SK-N-SH (cell line): ENCODE data around the gene FAM53A. TPM values are rescaled to one million over a fixed set of nuclear protein-coding genes. Genes with fewer than 3 reads are reported as not detected.
"Not testable (repeated sequence)": the region's sequence is repeated elsewhere in the genome, so short reads cannot be mapped to it uniquely, and the experiment has no call there.

Experiments used
- CTCF ChIA-PET: fragments of 300-600, 350-600 bp; formaldehyde crosslinking; extraction: SDS; loops from one replicate; lab custom pipeline; 2021; lab: Yijun Ruan, JAX
- POLR2A ChIA-PET: fragments of 350-600 bp; sonication (Branson Sonifier 250); formaldehyde crosslinking; extraction: SDS; loops from one replicate; lab custom pipeline; 2020; ENCODE audit warnings: antibody characterized with exemption, inconsistent platforms; lab: Yijun Ruan, JAX
- DNase-seq: peaks from one replicate; pipeline ENCODE4 v3.0.0; 2012
- H2AFZ ChIP-seq: fragments of 200-600 bp; sonication (generic); 2 replicates; pipeline ENCODE4 v1.8.1; 2016; ENCODE audit warnings: antibody characterized with exemption, mild to moderate bottlenecking, low read depth
- H3F3A ChIP-seq: fragments of 200-600 bp; sonication (generic); replicated peaks from 2 replicates; pipeline ENCODE3; 2016; ENCODE audit warnings: antibody characterized with exemption, mild to moderate bottlenecking; ENCODE audit not compliant: insufficient read depth
- H3K27ac ChIP-seq, 2 experiments: fragments of 200-500 bp in 1 of 2; fragments of 200-600 bp in 1 of 2; sonication (Bioruptor generic) in 1 of 2; sonication (generic), shearing (Covaris generic) in 1 of 2; 2 replicates each; pipeline versions ENCODE4 v1.5.1 to v1.6.1; 2014 to 2016; ENCODE audit warnings: low read depth in 2 of 2, inconsistent platforms in 1 of 2, low read length in 1 of 2, mild to moderate bottlenecking in 1 of 2, mixed read lengths in 1 of 2
- H3K27me3 ChIP-seq: fragments of 200-600 bp; sonication (generic), shearing (Covaris generic); 2 replicates; pipeline ENCODE4 v1.6.1; 2016; ENCODE audit warnings: mixed run types; ENCODE audit not compliant: insufficient read depth
- H3K36me3 ChIP-seq, 2 experiments: fragments of 200-500 bp in 1 of 2; fragments of 200-600 bp in 1 of 2; sonication (Bioruptor generic) in 1 of 2; sonication (generic) in 1 of 2; replicated peaks in 1 of 2; 2 replicates each; pipeline versions ENCODE3 to v1.5.1; 2014 to 2016; ENCODE audit warnings: low read length in 1 of 2, mild to moderate bottlenecking in 1 of 2; ENCODE audit not compliant: insufficient read depth in 2 of 2, control insufficient read depth in 1 of 2
- H3K4me1 ChIP-seq, 2 experiments: fragments of 200-500 bp in 1 of 2; fragments of 200-600 bp in 1 of 2; sonication (Bioruptor generic) in 1 of 2; sonication (generic), shearing (Covaris generic) in 1 of 2; 2 replicates each; pipeline versions ENCODE4 v1.5.1 to v1.6.1; 2014 to 2016; ENCODE audit warnings: low read depth in 1 of 2, low read length in 1 of 2, mixed run types in 1 of 2; ENCODE audit not compliant: insufficient read depth in 2 of 2, control insufficient read depth in 1 of 2
- H3K4me2 ChIP-seq: fragments of 200-600 bp; sonication (generic), shearing (Covaris generic); 2 replicates; pipeline ENCODE4 v1.6.1; 2017; ENCODE audit warnings: mixed run types
- H3K4me3 ChIP-seq, 2 experiments: fragments of 200-500 bp in 1 of 2; fragments of 200-600 bp in 1 of 2; sonication (Bioruptor generic) in 1 of 2; sonication (generic), shearing (Covaris generic) in 1 of 2; 2 replicates each; pipeline versions ENCODE4 v1.5.1 to v1.8.1; 2014 to 2016; ENCODE audit warnings: low read depth in 2 of 2, inconsistent platforms in 1 of 2, low read length in 1 of 2, mild to moderate bottlenecking in 1 of 2, mixed read lengths in 1 of 2, moderate library complexity in 1 of 2
- H3K79me2 ChIP-seq: fragments of 200-600 bp; sonication (generic); 2 replicates; pipeline ENCODE4 v1.8.1; 2017; ENCODE audit warnings: mild to moderate bottlenecking; ENCODE audit not compliant: insufficient read depth
- H3K9ac ChIP-seq: fragments of 200-600 bp; sonication (generic); 2 replicates; pipeline ENCODE4 v1.6.1; 2017; ENCODE audit warnings: mixed run types
- H3K9me2 ChIP-seq: fragments of 200-600 bp; sonication (generic); 2 replicates; pipeline ENCODE4 v1.6.1; 2017; ENCODE audit warnings: mixed run types
- H3K9me3 ChIP-seq: fragments of 200-600 bp; sonication (generic); 2 replicates; pipeline ENCODE4 v1.6.1; 2017; ENCODE audit warnings: mixed run types, mild to moderate bottlenecking, moderate library complexity
- H4K20me1 ChIP-seq: fragments of 200-600 bp; sonication (generic); 2 replicates; pipeline ENCODE4 v1.6.1; 2017; ENCODE audit warnings: mild to moderate bottlenecking, mixed run types; ENCODE audit not compliant: insufficient read depth
- CHD2 ChIP-seq: fragments of 150-350 bp; IDR thresholded peaks from 2 replicates; pipeline ENCODE4 v1.6.1; 2018; ENCODE audit warnings: low read length; ENCODE audit not compliant: partially characterized antibody
- ELF1 ChIP-seq: IDR thresholded peaks from 2 replicates; pipeline ENCODE4 v1.4.0; 2012
- GABPA ChIP-seq: IDR thresholded peaks from 2 replicates; pipeline ENCODE4 v1.4.0; 2012; ENCODE audit warnings: low read depth, mild to moderate bottlenecking
- MEF2A ChIP-seq: IDR thresholded peaks from 2 replicates; pipeline ENCODE4 v1.4.0; 2012; ENCODE audit warnings: low read depth, borderline replicate concordance
- MXI1 ChIP-seq: IDR thresholded peaks from 2 replicates; pipeline ENCODE4 v1.6.1; 2012; ENCODE audit warnings: mild to moderate bottlenecking, low read depth, low read length, improper control_type of control experiment
- NRF1 ChIP-seq: IDR thresholded peaks from 2 replicates; pipeline ENCODE4 v1.6.1; 2012; ENCODE audit warnings: low read depth, mild to moderate bottlenecking, low read length
- RCOR1 ChIP-seq: fragments of 150-350 bp; IDR thresholded peaks from 2 replicates; pipeline ENCODE4 v1.6.1; 2017; ENCODE audit warnings: antibody characterized with exemption, low read length
- REST ChIP-seq: IDR thresholded peaks from 2 replicates; pipeline ENCODE4 v1.6.1; 2012; ENCODE audit warnings: mild to moderate bottlenecking, low read depth, low read length, moderate library complexity
- RFX5 ChIP-seq: IDR thresholded peaks from 2 replicates; pipeline ENCODE4 v1.6.1; 2012; ENCODE audit warnings: mild to moderate bottlenecking, improper control_type of control experiment, low read length
- TCF12 ChIP-seq: IDR thresholded peaks from 2 replicates; pipeline ENCODE4 v1.4.0; 2012
- USF1 ChIP-seq: IDR thresholded peaks from 2 replicates; pipeline ENCODE4 v1.4.0; 2012; ENCODE audit warnings: low read depth, borderline replicate concordance
- USF2 ChIP-seq: fragments of 150-350 bp; IDR thresholded peaks from 2 replicates; pipeline ENCODE4 v1.6.1; 2017; ENCODE audit warnings: antibody characterized with exemption, low read length, low read depth, borderline replicate concordance
- WGBS: methylation state at CpG from one replicate; pipeline ENCODE4 v1.1.6; 2017; ENCODE audit warnings: low lambda C conversion rate; 5-methylcytosine and 5-hydroxymethylcytosine counted together
- polyA plus RNA-seq, 3 experiments: library from polyadenylated mRNA; depleted of rRNA; stranded (reverse); fragments of >200 nt; gene quantifications; 2 replicates each; pipeline ENCODE4 v1.2.3, GENCODE V29; 2012
- TF ChIP-seq, protein P1 (sequence below): IDR thresholded peaks from 2 replicates; pipeline ENCODE4; 2012
- TF ChIP-seq, protein P2 (sequence below): fragments of 200-600 bp; sonication (generic); IDR thresholded peaks from 2 replicates; pipeline ENCODE4 v1.6.1; 2017; ENCODE audit warnings: antibody characterized with exemption, mild to moderate bottlenecking, moderate library complexity

Gene FAM53A
- polyA plus RNA-seq, 1 of the 3 experiments (the other 2 are of a cell fraction): 7.6 TPM

DNA sequence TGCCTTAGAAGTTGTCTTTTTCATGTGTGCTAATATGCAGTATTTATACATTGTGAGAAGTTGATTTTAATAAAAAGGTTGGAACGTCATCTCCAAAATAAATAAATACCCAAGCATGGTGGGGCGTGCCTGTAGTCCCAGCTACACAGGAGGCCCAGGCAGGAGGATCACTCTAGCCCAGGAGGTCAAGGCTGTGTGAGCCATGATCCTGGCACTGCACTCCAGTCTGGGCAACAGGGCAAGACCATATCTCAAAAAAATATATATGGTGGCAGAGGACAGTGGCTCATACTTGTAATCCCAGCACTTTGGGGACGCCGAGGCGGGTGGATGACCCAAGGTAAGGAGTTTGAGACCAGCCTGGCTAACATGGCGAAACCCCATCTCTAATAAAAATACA is 21.6 kb upstream of the FAM53A start:
- TF ChIP-seq MEF2A: no peak
- TF ChIP-seq USF2: no peak
- POLR2A ChIA-PET: interaction anchor here (1.1 kb wide), 1 partner anchor 13 kb away, joined by 3 read pairs; no protein-coding TSS in a partner anchor

GRCh38 chr4:1703867-1704266 is 19.8 kb upstream of the FAM53A start:
- H2AFZ ChIP-seq: no peak overlapping the region
- no peak for DNase-seq
- CTCF ChIA-PET: interaction anchor here (1.7 to 10.1 kb wide), 3 partner anchors 11 to 26 kb away, joined by 4 to 82 read pairs (median 4); no protein-coding TSS in a partner anchor
- H3F3A ChIP-seq: peaks cover 3% of the 10 kb centered on the region
- POLR2A ChIA-PET: interaction anchor here (1.0 kb wide), 1 partner anchor 8 kb away, joined by 4 read pairs; the partner anchor contains the start of gene SLBP
- H3K27ac ChIP-seq: no peak overlapping the region
- no peak overlapping the region for H3K4me2 ChIP-seq
- H3K9me2 ChIP-seq: no peaks in the 10 kb centered on the region
- peaks cover 89% of the 10 kb centered on the region for H3K79me2 ChIP-seq
- H3K4me1 ChIP-seq: peaks cover 0 to 7% of the 10 kb centered on the region in 2 experiments; a peak in 1 of 4 replicates
- peaks cover 65% of the 10 kb centered on the region for H4K20me1 ChIP-seq
- TF ChIP-seq TCF12 (no peak), CHD2 (no peak), NRF1 (no peak), ELF1 (no peak), RFX5 (no peak), REST (no peak), GABPA (no peak), MXI1 (no peak), RCOR1 (no peak), USF1 (no peak)
- TF ChIP-seq, protein P1, sequence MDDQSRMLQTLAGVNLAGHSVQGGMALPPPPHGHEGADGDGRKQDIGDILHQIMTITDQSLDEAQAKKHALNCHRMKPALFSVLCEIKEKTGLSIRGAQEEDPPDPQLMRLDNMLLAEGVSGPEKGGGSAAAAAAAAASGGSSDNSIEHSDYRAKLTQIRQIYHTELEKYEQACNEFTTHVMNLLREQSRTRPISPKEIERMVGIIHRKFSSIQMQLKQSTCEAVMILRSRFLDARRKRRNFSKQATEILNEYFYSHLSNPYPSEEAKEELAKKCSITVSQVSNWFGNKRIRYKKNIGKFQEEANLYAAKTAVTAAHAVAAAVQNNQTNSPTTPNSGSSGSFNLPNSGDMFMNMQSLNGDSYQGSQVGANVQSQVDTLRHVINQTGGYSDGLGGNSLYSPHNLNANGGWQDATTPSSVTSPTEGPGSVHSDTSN: no peak
- TF ChIP-seq, protein P2, sequence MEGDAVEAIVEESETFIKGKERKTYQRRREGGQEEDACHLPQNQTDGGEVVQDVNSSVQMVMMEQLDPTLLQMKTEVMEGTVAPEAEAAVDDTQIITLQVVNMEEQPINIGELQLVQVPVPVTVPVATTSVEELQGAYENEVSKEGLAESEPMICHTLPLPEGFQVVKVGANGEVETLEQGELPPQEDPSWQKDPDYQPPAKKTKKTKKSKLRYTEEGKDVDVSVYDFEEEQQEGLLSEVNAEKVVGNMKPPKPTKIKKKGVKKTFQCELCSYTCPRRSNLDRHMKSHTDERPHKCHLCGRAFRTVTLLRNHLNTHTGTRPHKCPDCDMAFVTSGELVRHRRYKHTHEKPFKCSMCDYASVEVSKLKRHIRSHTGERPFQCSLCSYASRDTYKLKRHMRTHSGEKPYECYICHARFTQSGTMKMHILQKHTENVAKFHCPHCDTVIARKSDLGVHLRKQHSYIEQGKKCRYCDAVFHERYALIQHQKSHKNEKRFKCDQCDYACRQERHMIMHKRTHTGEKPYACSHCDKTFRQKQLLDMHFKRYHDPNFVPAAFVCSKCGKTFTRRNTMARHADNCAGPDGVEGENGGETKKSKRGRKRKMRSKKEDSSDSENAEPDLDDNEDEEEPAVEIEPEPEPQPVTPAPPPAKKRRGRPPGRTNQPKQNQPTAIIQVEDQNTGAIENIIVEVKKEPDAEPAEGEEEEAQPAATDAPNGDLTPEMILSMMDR: no peak
- H3K36me3 ChIP-seq: peaks cover 26 to 46% of the 10 kb centered on the region in 2 experiments
- no peak overlapping the region for H3K4me3 ChIP-seq
- H3K27me3 ChIP-seq: no peaks in the 10 kb centered on the region
- H3K9me3 ChIP-seq: no peaks in the 10 kb centered on the region
- WGBS: 100% methylated on average over 1 of the region's 1 CpG
- H3K9ac ChIP-seq: no peak overlapping the region

More for the DNA sequence above, 21.6 kb upstream of the FAM53A start:
- Histone ChIP-seq H3K79me2 (peaks cover 100% of the 10 kb centered on the region), H3K4me1 (peaks cover 2 to 18% of the 10 kb centered on the region in 2 experiments; a peak in 2 of 4 replicates), H3K4me3 (no peak overlapping the region), H3K9me2 (no peaks in the 10 kb centered on the region), H4K20me1 (peaks cover 81% of the 10 kb centered on the region), H3K4me2 (no peak overlapping the region), H3K9ac (no peak overlapping the region), H2AFZ (no peak overlapping the region), H3K27ac (no peak overlapping the region), H3K9me3 (no peaks in the 10 kb centered on the region), H3K27me3 (no peaks in the 10 kb centered on the region), H3K36me3 (peaks cover 17 to 45% of the 10 kb centered on the region in 2 experiments), H3F3A (peaks cover under 1% of the 10 kb centered on the region)
- 97% methylated on average over 6 of the region's 6 CpGs for WGBS
- no peak for DNase-seq
- CTCF ChIA-PET: interaction anchor here (1.3 to 10.1 kb wide), 3 partner anchors 13 to 193 kb away, joined by 4 to 82 read pairs (median 9); no protein-coding TSS in a partner anchor

DNA sequence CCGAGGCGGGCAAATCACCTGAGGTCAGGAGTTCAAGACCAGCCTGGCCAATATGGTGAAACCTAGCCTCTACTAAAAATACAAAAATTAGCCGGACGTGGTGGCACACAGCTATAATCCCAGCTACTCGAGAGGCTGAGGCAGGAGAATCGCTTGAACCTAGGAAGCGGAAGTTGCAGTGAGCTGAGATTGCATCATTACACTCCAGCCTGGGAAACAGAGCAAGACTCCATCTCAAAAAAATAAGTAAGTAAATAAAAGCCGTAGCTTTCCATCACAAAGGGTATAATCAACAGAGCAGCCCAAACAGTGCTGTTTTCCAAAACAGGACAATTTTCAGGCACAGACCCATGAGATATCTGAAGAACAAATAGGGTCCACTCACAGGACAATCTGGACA is 17.6 kb upstream of the FAM53A start:
- H3F3A ChIP-seq, H3K9me3 ChIP-seq, H2AFZ ChIP-seq, H3K4me2 ChIP-seq, POLR2A ChIA-PET, H3K9ac ChIP-seq, H3K27me3 ChIP-seq, H3K27ac ChIP-seq, H3K9me2 ChIP-seq, DNase-seq, H3K4me1 ChIP-seq, H3K4me3 ChIP-seq: not testable (repeated sequence)
- H3K79me2 ChIP-seq: peaks cover 86% of the 10 kb centered on the region
- WGBS: 98% methylated on average over 8 of the region's 8 CpGs
- CTCF ChIA-PET: interaction anchor here (2.1 to 10.1 kb wide), 2 partner anchors 9 to 25 kb away, joined by 4 to 82 read pairs; no protein-coding TSS in a partner anchor
- peaks cover 57% of the 10 kb centered on the region for H4K20me1 ChIP-seq
- peaks cover 30 to 56% of the 10 kb centered on the region in 2 experiments for H3K36me3 ChIP-seq
